ENCODE data around the gene DCLK2. TPM values are rescaled to one million over a fixed set of nuclear protein-coding genes. Genes with fewer than 3 reads are reported as not detected.
"Not testable (repeated sequence)": the region's sequence is repeated elsewhere in the genome, so short reads cannot be mapped to it uniquely, and the experiment has no call there.

Gene DCLK2
- total RNA-seq, 2 experiments from 2014 or later: not detected

DNA sequence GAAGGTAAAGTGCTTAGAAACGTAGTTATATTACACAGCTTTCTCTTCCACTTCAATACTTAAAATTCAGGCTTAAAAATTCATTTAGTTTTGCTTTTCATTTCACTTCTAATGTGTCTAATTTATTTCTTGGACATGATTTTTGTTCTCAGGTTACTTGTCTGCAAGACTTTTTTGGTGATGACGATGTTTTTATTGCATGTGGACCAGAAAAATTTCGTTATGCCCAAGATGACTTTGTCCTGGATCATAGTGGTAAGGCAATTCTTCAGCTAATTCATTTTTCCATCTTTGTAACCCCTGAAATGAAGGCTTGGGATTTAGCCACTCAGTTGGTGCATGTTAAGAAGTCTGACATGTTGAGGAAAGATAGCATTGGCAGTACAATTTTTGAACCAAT is 114.7 kb downstream of the DCLK2 start:
- BruUV-seq (replicated peaks): no TSS peak
- no peaks in the 10 kb centered on the region for H3K4me1 ChIP-seq (ENCODE audit: insufficient read depth, low read length, poor library complexity, severe bottlenecking)
- H3K27ac ChIP-seq (ENCODE audit: low read depth, low read length, poor library complexity, severe bottlenecking): no peak overlapping the region
- POLR2A ChIA-PET: interaction anchor here (0.5 kb wide), 1 partner anchor 98 kb away, joined by 3 read pairs; no protein-coding TSS in a partner anchor
- no peaks in the 10 kb centered on the region for H3K79me2 ChIP-seq (ENCODE audit: insufficient read depth, low read depth, low read length)
- no peak for DNase-seq (ENCODE audit: low spot score)
- intact Hi-C loops (cut with micrococcal nuclease; ENCODE audit: unreplicated experiment): no loop called here
- H4K20me1 ChIP-seq (ENCODE audit: insufficient read depth, low read length): no peaks in the 10 kb centered on the region
- TF ChIP-seq, protein P1, sequence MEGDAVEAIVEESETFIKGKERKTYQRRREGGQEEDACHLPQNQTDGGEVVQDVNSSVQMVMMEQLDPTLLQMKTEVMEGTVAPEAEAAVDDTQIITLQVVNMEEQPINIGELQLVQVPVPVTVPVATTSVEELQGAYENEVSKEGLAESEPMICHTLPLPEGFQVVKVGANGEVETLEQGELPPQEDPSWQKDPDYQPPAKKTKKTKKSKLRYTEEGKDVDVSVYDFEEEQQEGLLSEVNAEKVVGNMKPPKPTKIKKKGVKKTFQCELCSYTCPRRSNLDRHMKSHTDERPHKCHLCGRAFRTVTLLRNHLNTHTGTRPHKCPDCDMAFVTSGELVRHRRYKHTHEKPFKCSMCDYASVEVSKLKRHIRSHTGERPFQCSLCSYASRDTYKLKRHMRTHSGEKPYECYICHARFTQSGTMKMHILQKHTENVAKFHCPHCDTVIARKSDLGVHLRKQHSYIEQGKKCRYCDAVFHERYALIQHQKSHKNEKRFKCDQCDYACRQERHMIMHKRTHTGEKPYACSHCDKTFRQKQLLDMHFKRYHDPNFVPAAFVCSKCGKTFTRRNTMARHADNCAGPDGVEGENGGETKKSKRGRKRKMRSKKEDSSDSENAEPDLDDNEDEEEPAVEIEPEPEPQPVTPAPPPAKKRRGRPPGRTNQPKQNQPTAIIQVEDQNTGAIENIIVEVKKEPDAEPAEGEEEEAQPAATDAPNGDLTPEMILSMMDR (conservative IDR thresholded peaks at IDR 0.05; ENCODE audit: low read length): no peak
- no peak for TF ChIP-seq EZH2phosphoT487 (IDR thresholded peaks at IDR 0.05; ENCODE audit: borderline replicate concordance, low read depth, low read length)
- no peaks in the 10 kb centered on the region for H3K9me3 ChIP-seq (ENCODE audit: low read length)
- H3K4me3 ChIP-seq (ENCODE audit: low read depth, low read length, poor library complexity, severe bottlenecking): no peak overlapping the region
- CTCF ChIA-PET (ENCODE audit: unreplicated experiment): no interaction called here
- H2AFZ ChIP-seq (ENCODE audit: low read length): no peak overlapping the region
- no peaks in the 10 kb centered on the region for H3K9me2 ChIP-seq (ENCODE audit: insufficient read depth, low read length)
- no peak overlapping the region for H3K4me2 ChIP-seq (ENCODE audit: low read length)
- no peaks in the 10 kb centered on the region for H3K36me3 ChIP-seq (ENCODE audit: insufficient read depth, low read length)

- CTCF ChIA-PET (ENCODE audit: unreplicated experiment): not testable (repeated sequence)
These were observed 119.0 kb downstream of the DCLK2 start for GRCh38 chr4:150197256-150197655.

DNA sequence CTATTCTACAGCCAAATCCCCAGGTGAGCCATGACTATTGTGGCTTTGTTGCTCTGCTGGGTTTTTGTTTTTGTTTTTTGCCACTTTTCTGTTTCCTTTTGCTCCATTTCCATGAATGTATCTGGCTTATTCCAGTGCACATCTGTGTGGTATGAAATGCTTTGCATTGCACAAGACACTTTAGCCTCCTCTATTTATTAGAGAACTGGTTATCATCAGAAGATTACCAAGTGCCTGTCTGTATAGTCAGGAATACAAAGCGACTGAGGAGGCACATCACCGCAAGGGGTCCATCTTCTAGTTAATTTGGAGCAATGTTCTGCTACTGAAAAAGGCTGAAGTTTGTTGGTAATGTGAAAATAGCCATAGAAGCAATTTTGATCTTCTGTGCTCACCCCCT is 120.8 kb downstream of the DCLK2 start:
- Histone ChIP-seq H3K9me3 (ENCODE audit: low read length) (no peaks in the 10 kb centered on the region), H3K27ac (ENCODE audit: low read depth, low read length, poor library complexity, severe bottlenecking) (no peak overlapping the region), H2AFZ (ENCODE audit: low read length) (no peak overlapping the region), H4K20me1 (ENCODE audit: insufficient read depth, low read length) (no peaks in the 10 kb centered on the region), H3K4me3 (ENCODE audit: low read depth, low read length, poor library complexity, severe bottlenecking) (no peak overlapping the region), H3K9me2 (ENCODE audit: insufficient read depth, low read length) (no peaks in the 10 kb centered on the region), H3K4me2 (ENCODE audit: low read length) (no peak overlapping the region), H3K4me1 (ENCODE audit: insufficient read depth, low read length, poor library complexity, severe bottlenecking) (no peaks in the 10 kb centered on the region), H3K79me2 (ENCODE audit: insufficient read depth, low read depth, low read length) (no peaks in the 10 kb centered on the region), H3K36me3 (ENCODE audit: insufficient read depth, low read length) (no peaks in the 10 kb centered on the region)
- ChIA-PET POLR2A (interaction anchor here (0.6 kb wide), 1 partner anchor 21 kb away, joined by 3 read pairs; no protein-coding TSS in a partner anchor), CTCF (ENCODE audit: unreplicated experiment) (interaction anchor here (0.6 kb wide), 1 partner anchor 44 kb away, joined by 5 read pairs; no protein-coding TSS in a partner anchor)
- BruUV-seq (replicated peaks): no TSS peak
- no peak for DNase-seq (ENCODE audit: low spot score)
- intact Hi-C loops (cut with micrococcal nuclease; ENCODE audit: unreplicated experiment): no loop called here
- no peak for TF ChIP-seq EZH2phosphoT487 (IDR thresholded peaks at IDR 0.05; ENCODE audit: borderline replicate concordance, low read depth, low read length)
- TF ChIP-seq, protein P1 (conservative IDR thresholded peaks at IDR 0.05; ENCODE audit: low read length): no peak

More at GRCh38 chr4:150197256-150197655, 119.0 kb downstream of the DCLK2 start:
- POLR2A ChIA-PET; H3K4me1 ChIP-seq (ENCODE audit: insufficient read depth, low read length, poor library complexity, severe bottlenecking); H3K9me2 ChIP-seq (ENCODE audit: insufficient read depth, low read length); DNase-seq (ENCODE audit: low spot score); H3K9me3 ChIP-seq (ENCODE audit: low read length); BruUV-seq (replicated peaks); H3K4me2 ChIP-seq (ENCODE audit: low read length); intact Hi-C loops (cut with micrococcal nuclease; ENCODE audit: unreplicated experiment); H3K4me3 ChIP-seq (ENCODE audit: low read depth, low read length, poor library complexity, severe bottlenecking); H4K20me1 ChIP-seq (ENCODE audit: insufficient read depth, low read length); H3K79me2 ChIP-seq (ENCODE audit: insufficient read depth, low read depth, low read length); H2AFZ ChIP-seq (ENCODE audit: low read length); H3K36me3 ChIP-seq (ENCODE audit: insufficient read depth, low read length); H3K27ac ChIP-seq (ENCODE audit: low read depth, low read length, poor library complexity, severe bottlenecking): not testable (repeated sequence)

Measured in OCI-LY7 (cell line).